ENCODE measurements around the gene FSTL4.

DNA sequence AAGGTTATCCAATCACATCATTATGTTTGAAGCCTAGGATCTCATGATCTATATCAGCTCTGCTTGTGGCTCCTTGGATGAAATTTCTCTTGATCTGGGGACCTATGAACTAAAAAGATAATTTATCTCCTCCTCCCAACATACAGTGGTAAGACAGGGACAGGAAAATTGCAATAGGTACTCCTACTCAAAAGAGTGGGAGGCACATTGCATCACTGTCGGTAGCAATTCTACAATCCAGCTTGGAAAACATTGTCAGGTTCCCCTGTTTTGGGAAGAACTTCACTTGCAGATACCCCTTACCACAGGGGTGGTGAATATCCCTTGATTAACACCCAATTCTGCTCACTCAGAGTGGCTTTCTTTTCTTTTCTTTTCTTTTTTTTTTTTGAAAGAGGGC is 452.8 kb downstream of the FSTL4 start:
- no peak for TF ChIP-seq POLR2A (IDR thresholded peaks at IDR 0.05)
- TF ChIP-seq, protein P1, sequence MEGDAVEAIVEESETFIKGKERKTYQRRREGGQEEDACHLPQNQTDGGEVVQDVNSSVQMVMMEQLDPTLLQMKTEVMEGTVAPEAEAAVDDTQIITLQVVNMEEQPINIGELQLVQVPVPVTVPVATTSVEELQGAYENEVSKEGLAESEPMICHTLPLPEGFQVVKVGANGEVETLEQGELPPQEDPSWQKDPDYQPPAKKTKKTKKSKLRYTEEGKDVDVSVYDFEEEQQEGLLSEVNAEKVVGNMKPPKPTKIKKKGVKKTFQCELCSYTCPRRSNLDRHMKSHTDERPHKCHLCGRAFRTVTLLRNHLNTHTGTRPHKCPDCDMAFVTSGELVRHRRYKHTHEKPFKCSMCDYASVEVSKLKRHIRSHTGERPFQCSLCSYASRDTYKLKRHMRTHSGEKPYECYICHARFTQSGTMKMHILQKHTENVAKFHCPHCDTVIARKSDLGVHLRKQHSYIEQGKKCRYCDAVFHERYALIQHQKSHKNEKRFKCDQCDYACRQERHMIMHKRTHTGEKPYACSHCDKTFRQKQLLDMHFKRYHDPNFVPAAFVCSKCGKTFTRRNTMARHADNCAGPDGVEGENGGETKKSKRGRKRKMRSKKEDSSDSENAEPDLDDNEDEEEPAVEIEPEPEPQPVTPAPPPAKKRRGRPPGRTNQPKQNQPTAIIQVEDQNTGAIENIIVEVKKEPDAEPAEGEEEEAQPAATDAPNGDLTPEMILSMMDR (IDR thresholded peaks at IDR 0.05 in 4 of 5, conservative IDR thresholded peaks at IDR 0.05 in 1 of 5) = no peak

Measured in gastrocnemius medialis (tissue), 4 donors.